Left renal pelvis (tissue), 4 donors: ENCODE measurements around the gene RRAS2. TPM values are rescaled to one million over a fixed set of nuclear protein-coding genes. Genes with fewer than 3 reads are reported as not detected.
"Not testable (repeated sequence)": the region's sequence is repeated elsewhere in the genome, so short reads cannot be mapped to it uniquely, and the experiment has no call there.

Experiments
- DNase-seq, 4 donors: peaks; one replicate each; pipeline ENCODE4 v3.0.0-alpha.2; 2013; ENCODE audit warnings: low read depth in 4 of 4, low spot score in 3 of 4
- polyA plus RNA-seq, 4 donors: library from polyadenylated mRNA; unstranded; fragments of 120-200 nt; gene quantifications; one replicate each; pipeline ENCODE4 v1.2.1, GENCODE V29; 2013; ENCODE audit not compliant: insufficient read length in 4 of 4

The RRAS2 gene
- polyA plus RNA-seq, 4 donors: 46.7 to 64.3 (median 52.5) TPM

DNA sequence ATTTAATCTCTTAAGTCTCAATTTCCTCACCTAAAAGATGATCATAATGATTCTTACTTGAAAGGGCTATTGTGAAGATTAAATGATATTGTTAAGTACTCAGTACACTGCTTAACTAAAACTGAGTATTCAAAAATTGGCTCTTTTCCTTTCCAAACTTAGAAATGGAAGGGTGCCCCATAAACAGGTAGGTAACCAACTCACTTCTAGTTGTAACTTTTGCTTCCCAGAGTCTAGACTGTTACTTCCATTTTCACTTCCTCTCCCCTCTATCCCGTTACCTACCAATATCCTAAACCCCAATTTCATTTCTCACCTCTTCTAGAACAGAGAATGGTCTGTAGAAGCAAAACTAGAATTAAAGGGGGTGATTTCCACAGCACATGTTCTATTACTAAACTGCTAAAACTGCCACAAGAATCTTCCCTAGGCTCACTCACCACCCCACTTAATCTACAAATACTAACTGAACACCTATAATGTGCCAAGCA, 50.0 kb downstream of the RRAS2 start:
- no peak for DNase-seq

DNA sequence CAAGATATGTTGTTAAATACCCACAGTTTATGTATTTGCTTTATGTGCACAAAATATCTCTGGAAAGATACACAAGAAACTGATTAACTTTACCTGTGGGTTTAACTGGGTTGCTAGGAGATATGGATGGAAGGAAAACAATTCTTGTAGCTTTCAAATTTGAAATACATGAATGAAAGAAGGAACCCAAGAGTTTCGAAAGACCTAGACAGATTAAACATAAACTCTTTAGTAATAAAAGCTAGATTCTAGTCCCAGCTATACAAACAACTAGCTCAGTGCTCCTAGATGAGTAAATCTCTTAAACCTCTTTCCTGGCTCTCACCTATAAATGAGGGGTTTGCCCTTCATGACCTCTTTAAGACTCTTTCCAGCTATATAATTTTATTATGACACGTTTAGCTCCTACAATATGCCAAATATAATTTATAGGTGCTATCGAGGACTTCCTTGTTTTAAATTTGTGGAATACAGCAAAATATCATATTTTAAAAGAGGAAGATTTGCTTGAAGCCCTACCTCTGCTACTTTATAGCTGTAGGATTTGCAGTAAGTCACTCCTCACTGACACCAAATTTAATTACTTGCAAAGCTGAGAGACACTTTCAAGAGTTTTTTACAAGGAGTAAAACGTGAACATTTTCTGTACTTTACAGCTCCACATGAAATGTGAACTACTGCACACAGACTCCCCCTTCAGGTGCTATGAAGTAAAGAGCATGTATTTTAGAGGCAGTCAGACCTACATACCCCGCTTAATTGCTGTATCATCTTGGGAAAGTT, 50.7 kb downstream of the RRAS2 start:
- peak in 1 of 4 donors; percentile 12 for DNase-seq

DNA sequence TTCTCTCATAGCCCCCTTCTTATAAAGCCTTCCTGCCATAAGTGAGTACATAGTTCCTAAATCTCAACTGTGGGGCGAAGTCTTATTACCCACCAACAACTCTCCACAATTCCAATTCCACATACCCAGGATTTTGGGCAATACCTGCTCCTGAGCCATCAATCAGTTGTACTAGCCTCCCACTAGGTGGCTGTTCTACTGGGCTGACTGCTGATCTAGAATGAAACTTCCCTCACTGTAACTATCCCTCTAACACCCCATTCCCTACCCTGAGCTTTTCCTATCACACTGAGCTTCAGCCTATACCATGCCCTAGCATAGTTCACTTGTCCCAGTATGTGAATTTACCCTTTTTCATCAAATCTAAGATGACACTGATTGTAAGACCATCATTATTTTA, 52.5 kb downstream of the RRAS2 start:
- DNase-seq: no peak

DNA sequence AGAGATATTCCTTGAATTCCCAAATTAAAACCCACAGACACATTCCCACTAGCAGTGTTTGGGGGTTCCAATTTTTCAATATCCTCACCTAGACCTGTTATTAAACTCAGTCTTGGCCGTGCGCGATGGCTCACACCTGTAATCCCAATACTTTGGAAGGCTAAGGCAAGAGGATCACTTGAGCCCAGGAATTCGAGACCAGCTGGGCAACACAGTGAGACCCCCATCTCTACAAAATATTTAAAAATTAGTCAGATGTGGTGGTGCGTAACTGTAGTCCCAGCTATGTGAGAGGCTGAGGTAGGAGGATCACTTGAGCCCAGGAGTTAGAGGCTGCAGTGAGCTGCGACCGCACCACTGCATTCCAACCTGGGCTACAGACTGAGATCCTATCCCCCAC, 53.3 kb downstream of the RRAS2 start:
- DNase-seq: no peak

DNA sequence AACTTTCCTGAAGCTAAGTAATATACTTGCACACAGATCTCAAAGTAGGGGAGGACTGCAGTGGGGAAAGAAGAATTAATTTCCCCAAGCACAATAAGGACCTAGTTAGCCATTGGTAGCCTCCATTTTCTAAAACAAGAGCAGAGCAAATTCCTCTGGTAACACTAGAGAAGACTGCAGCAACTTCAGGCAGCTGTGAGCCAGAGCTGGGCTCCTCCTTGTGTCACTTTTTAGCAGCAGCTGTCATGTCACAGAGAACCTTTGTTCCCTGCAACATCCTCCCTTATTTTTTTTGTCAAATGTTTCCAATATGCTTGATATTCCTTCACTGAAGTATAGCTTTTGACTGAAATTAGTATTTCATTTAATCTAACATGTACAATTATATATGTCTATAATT, 54.4 kb downstream of the RRAS2 start:
- DNase-seq: no peak

DNA sequence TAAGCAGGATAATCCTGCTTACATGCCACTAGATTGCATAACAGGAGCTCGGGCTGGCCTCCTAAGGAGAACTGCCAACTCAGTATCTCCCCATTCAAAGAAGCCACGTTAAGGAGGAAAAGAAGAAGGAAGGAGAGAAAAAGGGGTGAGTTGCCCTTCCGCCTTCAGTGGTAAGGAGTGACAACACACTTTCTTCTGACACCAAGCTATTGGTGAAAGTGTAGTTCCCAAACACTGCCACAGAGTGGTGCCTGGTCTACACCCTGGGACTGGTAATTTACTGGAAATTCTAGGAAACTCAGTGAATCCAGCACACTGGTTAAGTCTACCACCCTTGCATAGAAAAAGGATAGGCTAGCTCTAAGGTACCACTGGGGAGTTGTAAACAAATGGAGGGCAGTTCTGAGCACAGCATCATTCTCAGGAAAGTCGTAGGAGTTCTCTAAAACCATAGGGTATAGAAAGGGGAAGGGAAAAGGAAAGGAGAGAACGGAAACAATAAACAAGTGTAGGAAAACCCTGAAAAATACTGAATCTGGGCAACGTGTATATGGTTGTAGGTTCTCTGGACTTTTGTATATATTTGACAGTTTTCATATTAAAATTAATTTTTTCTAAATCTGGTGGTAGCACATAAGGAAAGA, 58.2 kb downstream of the RRAS2 start:
- DNase-seq: peak in 3 of 4 donors; percentile 19 to 24 (median 24)

DNA sequence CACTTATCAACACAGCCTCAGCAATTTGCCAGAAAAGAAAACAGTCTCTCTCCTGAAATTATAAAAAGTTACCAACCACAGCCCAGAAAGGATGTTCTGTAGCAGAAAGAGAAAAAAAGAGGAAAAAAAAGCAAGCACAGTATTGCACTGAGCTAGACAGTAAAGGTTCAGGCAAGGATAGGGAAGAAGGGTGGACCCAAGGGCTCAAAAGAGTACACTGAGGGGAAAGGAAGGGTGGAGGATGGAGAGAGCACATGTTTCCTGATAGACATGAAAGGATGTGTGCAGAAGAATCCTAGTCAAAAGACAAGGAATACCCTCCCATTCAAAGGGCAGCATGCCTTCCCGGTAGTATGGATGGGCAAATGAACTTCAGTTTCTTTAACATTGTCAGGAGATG, 59.1 kb downstream of the RRAS2 start:
- no peak for DNase-seq

DNA sequence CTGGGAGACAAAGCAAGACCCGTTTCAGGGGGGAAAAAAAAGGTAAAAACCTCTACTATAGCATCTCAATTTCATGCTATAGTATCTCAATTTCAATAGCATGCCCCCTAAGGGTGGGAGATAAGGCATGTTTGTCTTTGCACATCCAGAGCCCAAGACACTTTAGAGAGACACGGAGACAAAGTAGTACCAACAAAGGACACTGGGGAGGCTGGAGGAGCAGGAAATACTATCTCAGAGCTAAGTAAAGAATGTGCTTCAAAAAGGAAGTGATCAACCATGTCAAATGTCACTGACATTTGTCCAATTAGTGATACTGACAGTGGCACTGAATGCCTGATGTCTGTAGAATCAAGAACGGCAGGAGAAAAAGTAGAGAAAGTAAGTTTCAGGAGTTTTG, 68.6 kb downstream of the RRAS2 start:
- DNase-seq: no peak

DNA sequence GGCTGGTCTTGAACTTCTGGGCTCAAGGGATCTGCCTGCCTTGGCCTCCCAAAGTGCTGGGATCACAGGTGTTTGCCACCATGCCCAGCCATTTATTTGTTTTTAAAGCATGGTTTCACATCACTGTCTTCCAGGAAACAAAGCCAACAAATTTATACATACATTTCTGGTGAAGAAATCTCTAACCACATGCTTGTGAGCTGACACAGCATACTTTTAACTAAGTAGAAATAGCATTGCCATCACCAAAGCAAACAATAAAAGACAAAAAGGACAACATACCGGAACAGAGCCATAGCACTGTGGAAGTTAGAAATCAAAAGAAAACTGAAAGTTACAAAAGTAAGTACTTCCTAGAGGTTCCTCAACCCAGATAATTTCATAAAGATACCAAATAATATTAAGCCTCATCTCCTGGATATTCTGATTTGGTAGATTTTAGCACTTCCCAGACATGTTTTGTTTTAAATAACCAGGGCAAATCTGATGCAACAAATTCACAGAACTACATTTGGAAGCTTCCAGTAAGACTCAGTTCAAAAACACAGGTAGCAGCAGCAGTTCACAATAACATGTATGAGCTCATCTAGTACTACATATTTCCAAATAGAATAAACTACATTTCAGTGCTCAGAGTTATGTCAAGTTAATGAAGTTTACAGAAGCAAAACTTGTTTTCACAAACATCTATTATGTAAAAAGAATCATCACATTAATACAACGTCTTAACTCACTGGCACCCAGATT, 70.6 kb downstream of the RRAS2 start:
- no peak for DNase-seq

DNA sequence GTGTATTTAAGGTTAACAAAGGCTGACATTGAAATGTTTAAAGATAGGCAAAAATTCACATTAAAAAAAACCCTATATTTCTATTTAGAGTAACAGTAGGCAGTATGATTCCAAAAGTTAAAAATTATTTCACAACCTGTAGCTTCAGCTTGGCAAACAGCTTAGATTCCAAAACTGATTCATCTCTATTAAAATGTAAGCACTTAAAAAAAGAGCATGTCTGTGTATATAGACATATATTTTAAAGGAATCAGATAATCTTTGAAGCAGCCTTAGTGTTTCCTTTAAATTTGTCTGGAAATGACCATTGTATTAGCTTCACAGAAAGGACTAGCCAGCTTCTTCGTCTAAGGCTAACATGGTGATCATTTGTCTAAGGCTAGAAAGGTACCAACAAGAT, 80.1 kb downstream of the RRAS2 start:
- not testable (repeated sequence) for DNase-seq

DNA sequence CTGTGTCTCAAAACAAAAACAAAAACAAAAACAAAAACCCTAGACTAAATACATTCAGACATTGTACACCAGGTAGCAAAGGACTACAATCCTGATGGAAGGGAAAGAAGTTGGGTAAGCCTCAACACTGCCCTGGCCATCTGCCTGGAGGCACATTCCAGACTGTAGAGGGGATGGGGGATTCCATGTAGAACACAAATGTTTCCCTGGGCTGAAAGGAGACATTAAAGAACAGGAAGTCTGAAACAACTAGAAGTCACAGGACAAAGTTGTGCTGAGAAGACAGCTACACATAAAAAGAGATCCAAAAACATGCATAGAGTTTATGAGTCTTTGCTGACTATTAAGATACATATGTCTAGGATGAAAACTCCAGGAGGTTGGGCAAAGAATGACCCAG, 83.9 kb downstream of the RRAS2 start:
- DNase-seq: no peak

DNA sequence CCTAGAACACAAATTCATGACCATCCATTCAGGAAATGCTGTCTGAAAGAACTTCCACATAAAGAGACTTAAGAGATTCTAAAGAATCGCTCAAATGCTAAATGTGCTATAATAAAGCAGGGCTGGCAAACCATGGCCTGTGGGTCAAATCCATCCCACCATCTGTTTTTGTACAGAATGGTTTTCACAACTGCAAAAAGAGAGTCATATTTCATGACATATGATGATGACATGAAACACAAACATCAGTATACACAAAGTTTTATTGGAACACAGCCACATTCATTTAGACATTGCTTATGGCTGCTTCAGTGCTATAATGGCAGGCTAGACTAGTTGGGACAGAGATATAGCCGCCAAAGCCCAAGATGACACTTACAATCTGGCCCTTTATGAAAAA, 85.1 kb downstream of the RRAS2 start:
- no peak for DNase-seq

DNA sequence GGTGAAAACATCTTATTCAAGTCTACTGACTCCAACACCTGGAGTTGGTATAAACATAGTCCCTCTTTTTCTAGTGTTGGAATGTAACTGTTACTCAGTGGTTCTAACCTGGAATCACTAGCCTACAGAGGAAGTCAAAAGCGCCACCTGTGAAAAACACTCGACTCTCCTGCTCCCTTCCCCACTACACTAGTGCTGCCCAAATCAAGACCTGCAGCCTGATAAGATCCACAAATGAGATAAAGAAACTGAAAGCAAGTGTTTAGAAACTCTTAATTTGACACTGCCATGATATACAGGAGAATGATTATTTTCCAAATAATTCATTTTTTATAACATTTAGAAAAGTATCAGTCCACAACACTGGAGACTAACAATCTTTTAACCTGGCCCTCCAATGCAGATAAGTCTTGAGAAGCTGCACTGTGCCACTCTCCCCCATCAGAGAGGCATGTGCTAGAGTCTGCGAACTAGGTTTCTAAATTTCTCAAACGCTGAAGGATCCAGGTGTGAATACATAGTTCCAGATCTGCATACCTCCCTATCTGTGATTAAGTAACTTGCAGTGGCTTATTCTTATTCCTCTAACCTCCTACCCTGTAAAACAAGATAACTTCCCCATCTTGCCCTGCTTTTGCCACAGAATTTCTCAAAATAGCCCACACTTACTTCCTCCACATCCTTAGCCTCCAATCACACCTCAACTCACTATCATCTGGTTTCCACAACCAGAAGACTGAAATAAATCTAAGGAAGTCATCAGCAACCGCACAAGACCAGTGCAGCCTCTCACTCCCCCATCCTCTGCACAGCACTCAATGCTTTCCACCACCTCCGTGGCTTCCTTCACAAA, 88.1 kb downstream of the RRAS2 start:
- DNase-seq: no peak

DNA sequence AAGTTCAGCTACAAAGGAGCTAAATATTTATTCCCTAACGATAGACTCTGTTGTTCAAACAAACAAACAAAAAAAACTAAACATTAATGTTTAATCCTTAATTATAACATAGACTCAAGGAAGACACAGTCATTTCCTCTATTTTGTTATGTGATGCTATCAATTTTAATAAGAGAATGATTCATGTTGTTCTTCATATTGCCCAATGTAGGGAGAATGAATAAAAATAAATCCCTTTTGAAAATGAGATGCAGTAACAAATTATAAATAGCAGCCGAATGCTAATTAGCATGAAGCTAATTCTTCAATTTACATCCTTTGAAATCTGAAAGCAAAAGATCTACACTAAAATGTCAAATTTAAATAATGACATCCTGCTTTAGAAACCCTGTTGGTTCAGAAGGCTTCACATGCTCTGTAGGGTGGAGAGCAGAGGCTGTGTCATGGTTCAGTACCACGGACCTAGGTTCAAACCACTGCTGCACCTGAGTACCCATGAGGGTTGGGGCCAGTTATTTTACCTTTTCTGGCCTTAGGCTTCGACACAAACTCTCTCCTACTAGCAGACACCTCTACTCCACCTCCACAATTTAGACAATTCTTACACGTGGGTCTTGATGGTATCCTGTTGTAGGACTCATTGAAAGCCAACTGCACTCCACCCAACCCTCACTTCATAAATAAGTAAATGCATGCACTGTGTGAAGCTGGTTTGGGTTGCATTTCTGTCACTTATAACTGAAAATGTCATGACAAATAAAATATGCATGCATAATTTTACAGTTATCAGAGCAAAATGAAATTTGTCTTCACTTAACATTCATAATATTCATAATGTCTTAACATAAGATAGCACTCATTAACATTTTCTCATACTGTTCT, 89.0 kb downstream of the RRAS2 start:
- DNase-seq: no peak

DNA sequence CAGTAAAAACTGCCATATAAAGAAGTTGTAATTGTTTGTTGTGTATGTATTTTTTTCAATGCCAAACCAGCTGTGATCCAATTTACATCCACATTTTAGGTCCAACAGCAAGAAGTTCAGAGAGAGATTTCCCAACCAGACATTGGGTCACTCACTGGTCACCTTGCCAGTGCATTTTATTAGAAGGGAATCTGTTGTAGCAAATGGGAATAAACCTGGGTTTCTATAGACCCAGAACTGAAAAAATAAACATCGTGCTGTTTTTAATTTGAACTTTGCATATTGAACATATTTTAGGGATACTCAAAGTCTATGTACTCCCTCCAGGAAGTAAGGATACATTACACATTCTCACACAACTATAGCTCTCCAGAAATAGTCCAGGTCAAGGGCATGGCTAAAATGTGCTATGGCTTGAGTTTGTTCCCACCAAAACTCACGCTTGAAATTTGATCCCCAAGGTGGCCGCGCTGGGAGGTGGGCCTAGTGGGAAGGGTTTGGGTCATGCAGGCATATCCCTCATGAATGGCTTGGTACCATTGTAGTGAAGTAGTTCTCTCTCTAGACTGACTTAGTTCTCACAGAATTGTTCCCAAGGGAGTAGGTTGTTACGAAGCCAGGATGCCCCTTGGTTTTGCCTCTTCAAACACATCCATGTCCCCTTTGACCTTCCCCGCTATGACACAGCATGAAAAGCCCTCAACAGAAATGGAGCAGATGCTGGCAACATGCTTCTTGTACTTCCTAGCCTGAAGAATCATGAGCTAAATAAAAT, 90.9 kb downstream of the RRAS2 start:
- no peak for DNase-seq

DNA sequence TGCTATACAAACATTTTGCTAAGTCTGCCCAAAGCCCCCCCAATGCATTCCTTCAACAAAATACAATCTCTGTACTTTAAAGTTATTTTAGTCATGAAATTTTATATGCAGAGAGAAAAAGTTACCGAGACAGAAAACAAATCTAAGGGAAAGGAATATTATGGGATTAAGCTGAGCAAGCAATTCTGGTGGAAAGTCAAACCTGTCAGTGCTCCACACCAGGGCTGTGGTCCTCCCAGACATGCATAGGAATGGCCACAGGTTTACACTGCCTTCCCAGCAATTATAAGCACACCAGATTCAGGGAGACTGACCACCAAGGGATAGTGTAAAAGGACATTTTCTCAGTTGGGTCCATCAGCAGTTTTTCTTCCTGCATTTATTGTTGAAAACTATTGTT, 92.4 kb downstream of the RRAS2 start:
- no peak for DNase-seq

DNA sequence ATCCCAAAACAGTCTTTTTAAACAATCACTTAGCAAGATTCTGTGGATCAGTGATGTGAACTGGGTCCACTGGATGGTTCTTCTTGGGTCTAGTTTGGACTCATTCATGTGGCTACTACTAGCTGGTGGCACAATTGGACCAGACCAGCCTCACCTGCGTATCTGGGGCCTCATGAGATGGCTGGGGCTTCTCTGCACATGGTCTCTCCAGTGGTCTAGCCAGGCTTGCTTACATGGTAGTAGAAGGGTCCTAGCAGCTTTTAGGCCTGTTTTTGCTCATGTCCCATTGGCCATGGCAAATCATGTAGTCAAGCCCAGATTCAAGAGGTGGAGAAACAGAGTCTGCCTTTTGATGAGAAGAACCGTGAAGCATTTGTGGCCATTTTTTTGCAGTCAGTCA, 94.0 kb downstream of the RRAS2 start:
- DNase-seq: no peak

DNA sequence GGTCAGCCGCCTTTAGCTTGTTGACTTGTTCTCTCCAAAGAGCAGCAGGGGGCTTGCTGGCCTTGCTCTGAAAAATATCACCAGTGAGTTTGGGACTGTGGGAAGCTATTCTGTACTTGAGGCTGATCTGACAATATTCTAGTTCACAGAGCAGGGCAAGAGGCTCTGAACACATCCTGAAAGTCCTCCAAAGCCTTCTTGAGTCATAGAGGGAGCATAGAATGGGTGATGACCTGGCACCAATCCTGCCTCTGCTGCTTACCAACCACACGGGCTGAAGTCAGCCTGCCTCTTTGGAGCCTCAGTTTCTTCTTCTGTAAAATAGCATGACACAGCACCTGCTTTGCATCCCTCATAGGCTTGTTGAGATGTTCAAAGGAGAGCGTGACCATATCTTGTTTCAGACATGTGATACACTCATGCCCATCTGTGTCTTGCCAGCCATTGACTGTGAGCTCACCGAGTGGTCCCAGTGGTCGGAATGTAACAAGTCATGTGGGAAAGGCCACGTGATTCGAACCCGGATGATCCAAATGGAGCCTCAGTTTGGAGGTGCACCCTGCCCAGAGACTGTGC, 96.6 kb downstream of the RRAS2 start:
- no peak for DNase-seq

DNA sequence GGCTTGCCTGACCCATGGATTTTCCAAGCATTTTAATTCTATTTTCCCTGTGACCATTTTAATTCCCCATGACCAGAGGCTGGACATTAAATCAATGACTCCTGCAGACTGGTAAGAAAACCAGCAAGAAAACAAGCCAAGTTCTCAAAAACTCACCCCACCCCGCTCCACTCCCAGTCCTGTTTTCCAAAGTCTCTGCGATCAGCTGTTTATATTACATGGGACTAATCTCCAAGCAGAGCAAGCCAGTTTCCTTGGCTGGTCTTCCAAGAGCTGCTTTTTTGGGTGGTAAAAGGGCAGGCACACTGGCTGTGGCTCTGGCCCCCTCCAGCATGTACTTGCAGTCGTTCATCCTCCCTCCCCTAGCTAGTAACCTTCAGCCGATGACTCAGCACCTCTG, 97.9 kb downstream of the RRAS2 start:
- DNase-seq: no peak
